Thymus (tissue), 11 donors: ENCODE measurements around the gene RRBP1. TPM values are rescaled to one million over a fixed set of nuclear protein-coding genes. Genes with fewer than 3 reads are reported as not detected.

Source experiments
- DNase-seq, 9 donors: peaks; one replicate each; pipeline ENCODE4 v3.0.0-alpha.2; 2013; ENCODE audit warnings: low spot score in 9 of 9, low read depth in 6 of 9, missing footprints in 1 of 9
- H3K27ac ChIP-seq, 2 donors: one replicate each; pipeline ENCODE4 v1.5.1; 2013; ENCODE audit warnings: control low read depth in 1 of 2, low read depth in 1 of 2, low read length in 1 of 2, mild to moderate bottlenecking in 1 of 2, moderate library complexity in 1 of 2
- H3K27me3 ChIP-seq, 2 donors: one replicate each; pipeline ENCODE4 v1.5.1; 2013; ENCODE audit warnings: low read length in 1 of 2; ENCODE audit not compliant: control insufficient read depth in 2 of 2, insufficient read depth in 1 of 2
- H3K36me3 ChIP-seq, 2 donors: one replicate each; pipeline ENCODE4 v1.5.1; 2013; ENCODE audit warnings: low read length in 1 of 2, mild to moderate bottlenecking in 1 of 2, moderate library complexity in 1 of 2; ENCODE audit not compliant: control insufficient read depth in 2 of 2, insufficient read depth in 2 of 2
- H3K4me1 ChIP-seq, 2 donors: one replicate each; pipeline ENCODE4 v1.5.1; 2013; ENCODE audit warnings: low read length in 2 of 2; ENCODE audit not compliant: control insufficient read depth in 2 of 2, insufficient read depth in 2 of 2
- H3K4me3 ChIP-seq, 2 donors: one replicate each; pipeline ENCODE4 v1.5.1; 2013; ENCODE audit warnings: low read length in 2 of 2, control low read depth in 1 of 2, mild to moderate bottlenecking in 1 of 2
- H3K9me3 ChIP-seq, 2 donors: one replicate each; pipeline ENCODE4 v1.5.1; 2013; ENCODE audit warnings: low read length in 1 of 2, mild to moderate bottlenecking in 1 of 2; ENCODE audit not compliant: control insufficient read depth in 2 of 2, insufficient read depth in 1 of 2
- WGBS: extraction: QIAGEN DNeasy Blood & Tissue Kit; methylation state at CpG from one replicate; pipeline ENCODE4 v1.1.7; 2013; 5-methylcytosine and 5-hydroxymethylcytosine counted together
- polyA plus RNA-seq: library from polyadenylated mRNA; stranded (reverse); fragments of 200-250 nt; gene quantifications from one replicate; pipeline ENCODE4 v1.2.3, GENCODE V29; 2013
- total RNA-seq: library from RNA; stranded (reverse); fragments of 120-200 nt; gene quantifications from one replicate; pipeline ENCODE4 v1.2.4, GENCODE V29; 2013
- donor health status: healthy.

The RRBP1 gene
- total and polyA plus RNA-seq, 2 donors: 20.7 to 24.2 TPM

DNA sequence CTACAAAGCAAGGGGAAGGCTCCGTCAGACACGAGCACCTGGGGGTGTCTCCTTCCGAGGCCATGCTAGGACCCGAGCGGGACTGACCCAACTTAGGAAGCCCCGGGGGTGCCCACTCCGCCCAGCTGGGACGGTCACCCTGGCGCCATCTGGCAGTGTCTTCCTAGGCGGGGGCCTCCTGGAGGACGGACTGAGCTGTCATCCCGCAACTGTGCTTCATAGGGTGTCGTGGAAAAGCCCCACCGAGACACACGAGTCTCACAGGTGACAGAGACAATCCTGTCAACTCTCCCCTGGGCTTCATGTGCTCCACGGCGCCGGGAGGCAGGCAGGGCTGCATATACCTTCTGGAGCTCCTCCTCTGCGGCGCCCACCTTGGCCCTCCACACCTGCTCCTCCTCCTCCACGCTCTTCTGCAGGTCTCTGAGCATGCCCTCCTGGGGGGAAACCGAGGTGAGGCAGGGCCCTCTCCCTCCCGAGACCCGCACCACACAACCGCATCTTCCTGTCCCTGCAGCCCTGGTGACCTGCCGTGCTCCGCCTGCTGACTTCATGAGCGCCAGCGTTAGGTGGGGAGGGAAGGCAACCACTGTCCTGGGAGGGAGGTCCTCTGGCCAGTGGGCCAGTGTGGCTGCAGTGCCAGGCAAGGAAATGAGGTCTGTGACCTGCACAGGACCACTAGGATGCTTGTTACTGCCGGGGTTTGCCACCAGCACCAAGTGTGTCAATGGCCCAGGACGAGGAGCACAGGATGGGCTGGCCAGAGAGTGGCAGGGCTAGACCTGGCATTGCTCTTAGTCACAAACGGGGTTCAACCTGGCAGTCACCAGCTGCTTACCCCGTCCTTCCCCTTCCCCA is 61.4 kb downstream of the RRBP1 start:
- H3K4me3 ChIP-seq: no peak overlapping the region
- DNase-seq: no peak
- H3K27ac ChIP-seq: no peak overlapping the region
- peaks cover 0 to 1% of the 10 kb centered on the region in 2 donors for H3K9me3 ChIP-seq
- 95% methylated on average over 33 of the region's 33 CpGs for WGBS
- H3K4me1 ChIP-seq: peaks cover 0 to 20% of the 10 kb centered on the region in 2 donors
- H3K36me3 ChIP-seq: peaks cover 31 to 54% of the 10 kb centered on the region in 2 donors
- no peaks in the 10 kb centered on the region for H3K27me3 ChIP-seq

DNA sequence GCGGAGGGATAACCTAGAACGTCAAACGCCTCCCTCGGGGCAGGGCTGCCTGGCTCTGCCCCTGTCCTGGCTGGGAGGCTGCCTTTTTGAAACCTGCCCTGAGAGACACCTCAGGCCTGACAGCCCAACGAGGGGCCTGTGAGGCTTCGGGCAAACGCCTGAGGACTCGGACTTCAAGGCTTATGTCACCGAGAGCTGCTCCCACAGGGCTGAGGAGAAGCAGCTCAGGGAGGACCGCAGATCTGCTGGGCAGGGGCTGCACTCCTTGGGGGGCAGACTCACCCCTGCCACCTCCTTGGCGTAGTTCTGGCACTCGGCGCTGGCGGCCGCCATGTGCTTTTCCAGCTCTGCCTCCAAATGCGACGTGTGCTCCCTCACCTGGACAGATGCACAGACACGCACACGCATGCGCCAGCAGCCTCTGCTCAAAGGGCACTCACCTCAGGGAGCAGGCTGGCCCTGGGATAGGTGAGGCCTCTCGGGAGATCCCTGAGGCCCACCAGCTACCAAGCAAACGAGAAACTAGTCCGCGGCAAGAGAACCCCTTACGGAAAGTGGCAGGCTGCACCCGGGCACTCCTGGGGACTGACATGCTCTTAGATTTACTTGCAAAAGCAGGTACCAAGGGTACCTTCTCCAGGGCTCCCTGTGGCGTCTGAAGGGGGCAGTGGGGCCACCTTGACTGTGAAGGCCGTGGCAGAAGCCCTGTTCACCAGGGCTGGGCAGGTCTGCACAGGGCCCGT is 62.5 kb downstream of the RRBP1 start:
- no peak overlapping the region for H3K27ac ChIP-seq
- DNase-seq: no peak
- H3K4me1 ChIP-seq: peaks cover 0 to 31% of the 10 kb centered on the region in 2 donors
- H3K4me3 ChIP-seq: no peak overlapping the region
- H3K36me3 ChIP-seq: peaks cover 31 to 51% of the 10 kb centered on the region in 2 donors
- WGBS: 94% methylated on average over 29 of the region's 29 CpGs
- peaks cover 0 to 3% of the 10 kb centered on the region in 2 donors for H3K9me3 ChIP-seq
- no peaks in the 10 kb centered on the region for H3K27me3 ChIP-seq

DNA sequence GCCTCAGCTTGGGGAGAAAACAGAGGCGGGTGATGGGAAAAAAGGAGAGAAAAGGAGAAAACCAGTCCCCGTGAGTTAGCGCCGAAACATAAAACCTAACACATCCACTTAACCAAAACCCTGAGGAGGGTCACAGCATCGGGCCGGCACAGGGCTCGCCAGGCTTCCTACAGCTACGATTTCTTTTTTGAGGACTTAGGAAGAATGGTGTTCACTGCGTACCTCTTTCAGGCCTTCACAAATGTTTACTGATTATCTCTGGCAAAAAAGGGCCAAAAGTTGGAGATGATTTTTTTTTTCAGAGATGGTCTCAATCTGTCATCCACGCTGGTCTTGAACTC is 63.4 kb downstream of the RRBP1 start:
- H3K36me3 ChIP-seq: peaks cover 31 to 47% of the 10 kb centered on the region in 2 donors
- peaks cover 0 to 39% of the 10 kb centered on the region in 2 donors for H3K4me1 ChIP-seq
- no peaks in the 10 kb centered on the region for H3K27me3 ChIP-seq
- no peak for DNase-seq
- no peak overlapping the region for H3K4me3 ChIP-seq
- WGBS: 97% methylated on average over 10 of the region's 10 CpGs
- no peak overlapping the region for H3K27ac ChIP-seq
- H3K9me3 ChIP-seq: peaks cover 0 to 3% of the 10 kb centered on the region in 2 donors

DNA sequence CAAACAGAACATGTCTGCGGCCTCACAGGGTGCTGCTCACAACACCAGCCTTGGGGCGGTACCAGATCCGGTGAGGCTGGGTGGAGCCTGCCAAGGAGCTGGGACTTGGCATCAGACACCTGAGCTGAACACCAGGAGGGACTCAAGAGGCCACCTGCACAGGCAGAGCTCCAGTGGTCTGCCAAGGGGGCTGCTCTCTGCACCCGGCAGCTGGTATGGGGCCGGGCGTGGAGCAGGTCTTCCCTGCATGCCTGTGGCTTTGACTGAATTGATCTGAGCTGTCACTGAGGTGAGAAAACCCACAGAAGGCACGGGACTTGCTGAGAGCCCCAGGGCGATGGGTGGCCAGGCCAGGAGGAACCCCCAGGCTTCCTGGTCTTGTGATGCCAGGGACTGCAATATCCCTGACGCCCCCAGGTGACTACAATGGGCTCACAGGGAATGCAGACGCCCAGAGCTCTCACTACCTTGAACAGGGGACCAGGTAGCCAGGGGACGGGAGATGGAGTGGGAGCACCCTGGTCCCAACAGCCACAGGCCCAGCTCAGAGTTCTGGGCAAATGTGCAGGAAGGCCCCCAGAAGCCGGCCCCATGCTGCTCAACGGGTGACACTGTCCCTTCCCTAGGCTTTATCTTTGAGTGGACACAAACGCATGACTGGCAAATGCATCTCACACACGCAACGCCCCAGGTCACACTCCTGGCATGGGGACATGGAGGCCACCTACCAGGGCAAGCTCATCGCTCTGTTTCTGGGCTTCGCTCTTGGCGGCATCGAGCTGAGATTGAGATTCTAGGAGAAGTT is 64.0 kb downstream of the RRBP1 start:
- Histone ChIP-seq H3K36me3 (peaks cover 31 to 44% of the 10 kb centered on the region in 2 donors), H3K4me1 (peaks cover 0 to 45% of the 10 kb centered on the region in 2 donors), H3K27me3 (no peaks in the 10 kb centered on the region), H3K27ac (no peak overlapping the region), H3K9me3 (peaks cover 0 to 3% of the 10 kb centered on the region in 2 donors), H3K4me3 (no peak overlapping the region)
- WGBS: 96% methylated on average over 20 of the region's 20 CpGs
- no peak for DNase-seq

DNA sequence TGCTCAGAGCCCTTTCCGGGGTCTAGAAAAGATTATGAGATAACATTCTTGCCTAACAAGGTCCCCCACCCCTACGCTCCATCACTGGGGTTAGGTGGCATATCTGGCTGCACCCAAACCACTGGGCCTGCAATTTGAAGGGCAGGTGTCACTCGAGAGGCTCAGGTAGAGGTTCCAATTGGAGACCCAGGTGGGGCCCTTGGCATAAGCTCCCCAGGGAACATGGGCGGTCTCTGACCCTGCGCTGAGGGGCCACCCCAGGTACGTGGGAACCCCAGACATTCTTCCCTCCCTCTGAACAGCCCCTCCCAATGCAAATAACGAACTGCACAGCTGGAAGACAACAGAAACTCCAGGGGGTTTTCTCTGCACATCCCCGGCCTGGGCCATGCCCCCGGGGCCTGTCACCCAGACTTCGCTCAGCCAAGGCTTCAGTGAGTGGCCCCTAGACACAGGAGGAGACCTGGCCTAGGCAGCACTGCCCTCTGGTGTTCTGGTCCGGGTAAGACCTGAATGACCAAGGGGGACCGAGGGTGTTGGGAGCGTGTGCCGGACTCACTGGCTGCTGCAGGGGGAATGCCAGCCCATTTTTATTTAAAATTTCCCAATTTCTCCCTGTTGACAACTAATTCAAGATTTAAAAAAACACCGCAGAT is 64.7 kb downstream of the RRBP1 start:
- 94% methylated on average over 15 of the region's 15 CpGs for WGBS
- H3K27me3 ChIP-seq: no peaks in the 10 kb centered on the region

DNA sequence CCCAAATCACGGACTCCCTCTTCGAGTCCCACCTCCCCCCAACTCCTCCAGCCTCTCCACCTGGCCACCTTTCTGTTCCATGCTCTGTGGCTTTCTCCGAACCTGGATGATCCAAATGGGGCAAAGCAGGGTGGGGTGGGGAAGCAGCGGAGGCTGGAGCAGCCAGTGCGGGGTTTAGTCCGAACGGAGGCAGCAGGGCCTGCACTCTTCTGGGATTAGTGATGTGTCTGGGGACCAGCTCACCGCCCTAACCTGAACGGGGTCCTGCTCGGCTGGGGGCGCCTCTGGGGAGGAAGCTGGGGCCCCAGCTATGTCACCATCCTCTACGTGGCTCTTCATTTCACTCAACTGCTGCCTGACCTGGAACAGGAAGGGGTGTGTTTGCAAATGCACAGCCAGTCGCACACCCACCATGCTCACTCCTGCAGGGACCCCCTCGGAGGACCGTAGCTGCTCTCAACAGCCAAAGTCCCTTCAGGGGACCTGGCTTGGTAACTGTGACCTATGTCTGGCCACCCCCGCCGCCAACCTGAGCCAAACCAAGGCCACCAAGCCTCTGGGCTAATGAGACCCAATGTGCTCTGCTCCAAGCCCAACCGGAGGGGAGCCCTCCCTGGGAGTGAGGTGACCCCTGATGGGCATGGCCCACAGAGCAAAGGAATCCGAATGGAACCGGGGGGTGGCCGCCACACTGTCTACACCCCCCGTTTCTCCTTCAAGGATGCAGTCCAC is 65.4 kb downstream of the RRBP1 start:
- DNase-seq: peak in 1 of 9 donors; percentile 46
- 91% methylated on average over 22 of the region's 22 CpGs for WGBS
- peaks cover 10 to 59% of the 10 kb centered on the region in 2 donors for H3K4me1 ChIP-seq
- H3K9me3 ChIP-seq: peaks cover 0 to 3% of the 10 kb centered on the region in 2 donors
- no peak overlapping the region for H3K27ac ChIP-seq
- no peak overlapping the region for H3K4me3 ChIP-seq
- H3K27me3 ChIP-seq: no peaks in the 10 kb centered on the region
- peaks cover 29 to 45% of the 10 kb centered on the region in 2 donors for H3K36me3 ChIP-seq

More for the DNA sequence above, 64.7 kb downstream of the RRBP1 start:
- Histone ChIP-seq H3K4me3 (no peak overlapping the region), H3K27ac (no peak overlapping the region), H3K36me3 (peaks cover 31 to 45% of the 10 kb centered on the region in 2 donors), H3K4me1 (peaks cover 3 to 53% of the 10 kb centered on the region in 2 donors), H3K9me3 (peaks cover 0 to 3% of the 10 kb centered on the region in 2 donors)
- DNase-seq: peak in 1 of 9 donors; percentile 47

DNA sequence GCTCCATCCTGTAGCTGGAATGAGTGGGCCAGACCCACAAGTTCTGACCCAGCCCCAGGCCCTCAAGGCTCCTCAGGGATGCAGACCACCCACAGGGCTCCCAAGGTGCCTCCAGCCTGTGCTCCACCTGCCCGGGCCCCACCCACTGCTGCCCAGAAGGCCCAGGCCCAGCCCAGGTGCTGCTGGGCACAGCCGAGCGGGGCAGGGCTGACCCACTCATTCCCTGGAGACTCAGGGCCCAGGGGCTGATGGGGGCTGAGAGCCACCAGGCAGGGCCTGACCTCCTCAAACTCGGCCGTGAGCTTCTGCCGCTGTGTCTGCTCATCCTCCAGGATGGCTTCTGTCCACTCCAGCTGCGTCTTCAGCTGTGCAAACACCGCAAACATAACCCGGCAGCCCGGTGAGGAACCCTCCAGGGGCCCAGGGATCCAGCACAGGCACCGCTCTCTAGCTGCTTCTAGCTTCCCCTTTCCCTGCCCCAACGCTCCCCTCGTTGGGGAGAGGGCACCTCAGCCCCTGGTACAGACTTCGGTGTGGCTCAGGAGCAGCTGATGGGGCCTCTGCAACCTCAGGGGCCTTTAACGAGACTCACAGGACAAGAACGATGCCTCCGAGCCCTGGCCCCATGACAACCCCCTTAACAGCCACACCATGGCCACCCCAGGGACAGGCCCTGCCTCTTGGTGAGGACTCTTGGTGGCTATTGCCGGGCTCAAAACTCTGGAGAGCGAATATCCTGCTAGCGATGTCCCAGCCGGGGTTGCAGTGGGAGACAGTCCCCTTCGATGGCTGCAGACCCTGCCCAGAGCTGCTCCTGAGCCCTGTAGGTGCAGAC is 66.2 kb downstream of the RRBP1 start:
- WGBS: 69% methylated on average over 22 of the region's 22 CpGs
- DNase-seq: no peak
- peaks cover 18 to 67% of the 10 kb centered on the region in 2 donors for H3K4me1 ChIP-seq
- H3K9me3 ChIP-seq: peaks cover 0 to 3% of the 10 kb centered on the region in 2 donors
- H3K27ac ChIP-seq: peak overlapping the region in 1 of 2 donors; percentile 62
- H3K36me3 ChIP-seq: peaks cover 21 to 41% of the 10 kb centered on the region in 2 donors
- no peak overlapping the region for H3K4me3 ChIP-seq
- no peaks in the 10 kb centered on the region for H3K27me3 ChIP-seq
